Measurements from ENCODE around the gene PHLPP1.

GRCh38 chr18:62976227-62976626, 260.9 kb downstream of the PHLPP1 start:
- TF ChIP-seq CTCF (IDR thresholded peaks at IDR 0.05), result no peak
- no peak for TF ChIP-seq POLR2A (IDR thresholded peaks at IDR 0.05)
